Measurements from ENCODE around the gene JMJD6. TPM values are rescaled to one million over a fixed set of nuclear protein-coding genes. Genes with fewer than 3 reads are reported as not detected.

JMJD6 gene
- total and polyA plus RNA-seq, 2 experiments from 2014 or later = 19.3 to 44.8 TPM

GRCh38 chr17:76672892-76673291 is 53.5 kb downstream of the JMJD6 start:
- Histone ChIP-seq H3K9me2 (replicated peaks; ENCODE audit: insufficient read depth) (no peaks in the 10 kb centered on the region), H3K4me2 (peak overlapping the region; percentile 82), H3K9me3 (ENCODE audit: low read depth) (no peaks in the 10 kb centered on the region), H3K27ac (peak overlapping the region; percentile 75), H3K36me3 (replicated peaks; ENCODE audit: insufficient read depth, low read depth) (no peaks in the 10 kb centered on the region), H3K4me1 (ENCODE audit: insufficient read depth) (no peaks in the 10 kb centered on the region), H4K20me1 (ENCODE audit: insufficient read depth, poor library complexity, severe bottlenecking) (no peaks in the 10 kb centered on the region), H3K27me3 (no peaks in the 10 kb centered on the region), H3K79me2 (no peaks in the 10 kb centered on the region), H2AFZ (no peak overlapping the region), H3K4me3 (no peak overlapping the region)
- TF ChIP-seq EZH2phosphoT487 (IDR thresholded peaks at IDR 0.05; ENCODE audit: low read depth, severe bottlenecking, unreplicated experiment) (no peak), EZH2 (IDR thresholded peaks at IDR 0.05; ENCODE audit: borderline replicate concordance) (no peak), CTCF (IDR thresholded peaks at IDR 0.05; ENCODE audit: poor library complexity) (no peak)
- no peak for DNase-seq (ENCODE audit: low spot score)
- WGBS (ENCODE audit: low lambda C conversion rate, missing lambda C conversion rate) = 98% methylated on average over 3 of the region's 3 CpGs

- Histone ChIP-seq H2AFZ (peak overlapping the region; percentile 73), H4K20me1 (ENCODE audit: insufficient read depth, poor library complexity, severe bottlenecking) (no peaks in the 10 kb centered on the region), H3K9me2 (replicated peaks; ENCODE audit: insufficient read depth) (no peaks in the 10 kb centered on the region), H3K79me2 (no peaks in the 10 kb centered on the region), H3K27me3 (no peaks in the 10 kb centered on the region), H3K36me3 (replicated peaks; ENCODE audit: insufficient read depth, low read depth) (no peaks in the 10 kb centered on the region), H3K27ac (peak overlapping the region; percentile 75), H3K4me3 (peak overlapping the region; percentile 44), H3K4me1 (ENCODE audit: insufficient read depth) (no peaks in the 10 kb centered on the region), H3K4me2 (peak overlapping the region; percentile 82), H3K9me3 (ENCODE audit: low read depth) (no peaks in the 10 kb centered on the region)
- no peak for TF ChIP-seq EZH2phosphoT487 (IDR thresholded peaks at IDR 0.05; ENCODE audit: low read depth, severe bottlenecking, unreplicated experiment)
- WGBS (ENCODE audit: low lambda C conversion rate, missing lambda C conversion rate) = 53% methylated on average over 13 of the region's 13 CpGs
- DNase-seq (ENCODE audit: low spot score) = no peak
Observed at GRCh38 chr17:76672270-76672851, 54.0 kb downstream of the JMJD6 start.

- Histone ChIP-seq H2AFZ (peak overlapping the region; percentile 73), H3K4me2 (peak overlapping the region; percentile 82), H3K4me3 (peak overlapping the region; percentile 44), H4K20me1 (ENCODE audit: insufficient read depth, poor library complexity, severe bottlenecking) (no peaks in the 10 kb centered on the region), H3K36me3 (replicated peaks; ENCODE audit: insufficient read depth, low read depth) (no peaks in the 10 kb centered on the region), H3K9me2 (replicated peaks; ENCODE audit: insufficient read depth) (no peaks in the 10 kb centered on the region), H3K27me3 (no peaks in the 10 kb centered on the region), H3K79me2 (no peaks in the 10 kb centered on the region), H3K4me1 (ENCODE audit: insufficient read depth) (no peaks in the 10 kb centered on the region), H3K9me3 (ENCODE audit: low read depth) (no peaks in the 10 kb centered on the region), H3K27ac (peak overlapping the region; percentile 75)
- DNase-seq (ENCODE audit: low spot score) = no peak
- TF ChIP-seq EZH2 (IDR thresholded peaks at IDR 0.05; ENCODE audit: borderline replicate concordance) (no peak), EZH2phosphoT487 (IDR thresholded peaks at IDR 0.05; ENCODE audit: low read depth, severe bottlenecking, unreplicated experiment) (no peak), CTCF (IDR thresholded peaks at IDR 0.05; ENCODE audit: poor library complexity) (no peak)
- under 1% methylated on average over 19 of the region's 19 CpGs for WGBS (ENCODE audit: low lambda C conversion rate, missing lambda C conversion rate)
Observed at GRCh38 chr17:76671912-76672262, 54.5 kb downstream of the JMJD6 start.

- Histone ChIP-seq H3K9me2 (replicated peaks; ENCODE audit: insufficient read depth) (no peaks in the 10 kb centered on the region), H3K27me3 (no peaks in the 10 kb centered on the region), H3K4me3 (peak overlapping the region; percentile 12), H3K4me2 (peak overlapping the region; percentile 71), H3K79me2 (no peaks in the 10 kb centered on the region), H4K20me1 (ENCODE audit: insufficient read depth, poor library complexity, severe bottlenecking) (no peaks in the 10 kb centered on the region), H3K4me1 (ENCODE audit: insufficient read depth) (no peaks in the 10 kb centered on the region), H3K9me3 (ENCODE audit: low read depth) (no peaks in the 10 kb centered on the region), H2AFZ (peak overlapping the region; percentile 53), H3K36me3 (replicated peaks; ENCODE audit: insufficient read depth, low read depth) (no peaks in the 10 kb centered on the region), H3K27ac (peak overlapping the region; percentile 91)
- DNase-seq (ENCODE audit: low spot score) = peak; percentile 99
- TF ChIP-seq EZH2 (IDR thresholded peaks at IDR 0.05; ENCODE audit: borderline replicate concordance) (no peak), EZH2phosphoT487 (IDR thresholded peaks at IDR 0.05; ENCODE audit: low read depth, severe bottlenecking, unreplicated experiment) (no peak), CTCF (IDR thresholded peaks at IDR 0.05; ENCODE audit: poor library complexity) (no peak)
- WGBS (ENCODE audit: low lambda C conversion rate, missing lambda C conversion rate) = 13% methylated on average over 31 of the region's 32 CpGs
Observed at GRCh38 chr17:76671123-76671911, 55.1 kb downstream of the JMJD6 start.
